MM.1S (cell line): ENCODE data around the gene OR6F1.
"Not testable (repeated sequence)": the region's sequence is repeated elsewhere in the genome, so short reads cannot be mapped to it uniquely, and the experiment has no call there.

ENCODE experiments used
- DNase-seq: peaks from one replicate; pipeline ENCODE4 v3.0.0-alpha.2; 2015
- H2AFZ ChIP-seq: fragments of 300-600 bp; sonication (generic); 2 replicates; pipeline ENCODE4 v1.6.0; 2016; ENCODE audit warnings: antibody characterized with exemption, low read length
- H3F3A ChIP-seq: fragments of 300-600 bp; sonication (generic); 2 replicates; pipeline ENCODE4 v1.6.1; 2016; ENCODE audit warnings: mild to moderate bottlenecking, antibody characterized with exemption, low read length, moderate library complexity, mixed read lengths; ENCODE audit not compliant: insufficient read depth
- H3K27ac ChIP-seq: fragments of 300-600 bp; sonication (generic); 2 replicates; pipeline ENCODE4 v1.5.1; 2016; ENCODE audit warnings: mild to moderate bottlenecking, low read length
- H3K27me3 ChIP-seq: fragments of 300-600 bp; sonication (generic); replicated peaks from 2 replicates; pipeline ENCODE4 v1.6.0; 2016; ENCODE audit warnings: low read length; ENCODE audit not compliant: insufficient read depth
- H3K36me3 ChIP-seq: fragments of 300-600 bp; sonication (generic); replicated peaks from 2 replicates; pipeline ENCODE4 v1.6.1; 2016; ENCODE audit warnings: mild to moderate bottlenecking, low read length, mixed read lengths; ENCODE audit not compliant: insufficient read depth
- H3K4me1 ChIP-seq: fragments of 300-600 bp; sonication (generic); 2 replicates; pipeline ENCODE4 v1.6.1; 2016; ENCODE audit warnings: low read length, mixed read lengths
- H3K4me2 ChIP-seq: fragments of 300-600 bp; sonication (generic); 2 replicates; pipeline ENCODE4 v1.6.0; 2016; ENCODE audit warnings: low read depth, low read length
- H3K4me3 ChIP-seq: fragments of 300-600 bp; sonication (generic); 2 replicates; pipeline ENCODE4 v1.5.1; 2016; ENCODE audit warnings: low read length, mixed read lengths
- H3K79me2 ChIP-seq: fragments of 300-600 bp; sonication (generic); 2 replicates; pipeline ENCODE4 v1.6.1; 2016; ENCODE audit warnings: mixed run types, low read length, mixed read lengths
- H3K9ac ChIP-seq: fragments of 300-600 bp; sonication (generic); 2 replicates; pipeline ENCODE4 v1.6.1; 2016; ENCODE audit warnings: low read length, mixed read lengths
- H3K9me2 ChIP-seq: fragments of 300-600 bp; sonication (generic); replicated peaks from 2 replicates; pipeline ENCODE4 v1.6.1; 2016; ENCODE audit warnings: mild to moderate bottlenecking, low read length, mixed read lengths; ENCODE audit not compliant: insufficient read depth
- H3K9me3 ChIP-seq: fragments of 300-600 bp; sonication (generic); replicated peaks from 2 replicates; pipeline ENCODE4 v1.6.1; 2016; ENCODE audit warnings: mild to moderate bottlenecking, low read length, mixed read lengths; ENCODE audit not compliant: insufficient read depth
- H4K20me1 ChIP-seq: fragments of 300-600 bp; sonication (generic); 2 replicates; pipeline ENCODE4 v1.6.1; 2016; ENCODE audit warnings: mild to moderate bottlenecking, low read length, moderate library complexity, mixed read lengths; ENCODE audit not compliant: insufficient read depth
- CTCF ChIP-seq: fragments of 300-600 bp; sonication (generic); IDR thresholded peaks from 2 replicates; pipeline ENCODE4 v1.5.1; 2016; ENCODE audit warnings: antibody characterized with exemption, low read length, mixed read lengths
- EZH2 ChIP-seq: fragments of 300-600 bp; sonication (generic); optimal IDR thresholded peaks from 2 replicates; pipeline ENCODE3; 2017; ENCODE audit warnings: low read depth, mild to moderate bottlenecking, antibody characterized with exemption, low read length, mixed read lengths
- EZH2phosphoT487 ChIP-seq: fragments of 300-600 bp; sonication (generic); IDR thresholded peaks from 2 replicates; pipeline ENCODE4 v1.6.1; 2018; ENCODE audit warnings: antibody characterized with exemption, low read length

OR6F1 gene

GRCh38 chr1:247748041-247748440 is 31.6 kb upstream of the OR6F1 start, which contains the start of gene OR14A2:
TSS of gene OR14A2 (minus strand) at chr1:247748141.
- Histone ChIP-seq H3K79me2 (no peaks in the 10 kb centered on the region), H3K4me1 (no peaks in the 10 kb centered on the region), H3K27ac (no peak within 1 kb of the TSS), H3K4me3 (no peak within 1 kb of the TSS), H3F3A (no peaks in the 10 kb centered on the region), H3K9me3 (no peaks in the 10 kb centered on the region), H3K27me3 (no peaks in the 10 kb centered on the region), H3K9me2 (no peaks in the 10 kb centered on the region), H2AFZ (no peak within 1 kb of the TSS), H3K36me3 (no peaks in the 10 kb centered on the region), H3K9ac (no peak within 1 kb of the TSS), H4K20me1 (no peaks in the 10 kb centered on the region), H3K4me2 (no peak within 1 kb of the TSS)
- TF ChIP-seq EZH2phosphoT487 (no peak), EZH2 (no peak), CTCF (no peak)
- DNase-seq: no peak

GRCh38 chr1:247747616-247748015 is 31.2 kb upstream of the OR6F1 start:
- Histone ChIP-seq H3K9me2 (no peaks in the 10 kb centered on the region), H2AFZ (no peak overlapping the region), H3K79me2 (no peaks in the 10 kb centered on the region), H3F3A (no peaks in the 10 kb centered on the region), H3K4me2 (no peak overlapping the region), H3K4me3 (no peak overlapping the region), H3K9ac (no peak overlapping the region), H3K4me1 (no peaks in the 10 kb centered on the region), H3K27ac (no peak overlapping the region), H3K27me3 (no peaks in the 10 kb centered on the region), H4K20me1 (no peaks in the 10 kb centered on the region), H3K36me3 (no peaks in the 10 kb centered on the region), H3K9me3 (no peaks in the 10 kb centered on the region)
- DNase-seq: no peak
- TF ChIP-seq CTCF: no peak
- no peak for TF ChIP-seq EZH2phosphoT487
- no peak for TF ChIP-seq EZH2

GRCh38 chr1:247746391-247746935 is 30.0 kb upstream of the OR6F1 start:
- no peaks in the 10 kb centered on the region for H3K79me2 ChIP-seq
- H3K4me1 ChIP-seq: no peaks in the 10 kb centered on the region
- H3K9ac ChIP-seq: no peak overlapping the region
- no peaks in the 10 kb centered on the region for H3K36me3 ChIP-seq
- no peak overlapping the region for H2AFZ ChIP-seq
- H3K4me3 ChIP-seq: no peak overlapping the region
- no peak overlapping the region for H3K27ac ChIP-seq
- no peaks in the 10 kb centered on the region for H3F3A ChIP-seq
- H3K9me2 ChIP-seq: no peaks in the 10 kb centered on the region
- TF ChIP-seq EZH2phosphoT487: no peak
- no peak for TF ChIP-seq EZH2
- TF ChIP-seq CTCF: no peak
- H3K9me3 ChIP-seq: no peaks in the 10 kb centered on the region
- H3K27me3 ChIP-seq: no peaks in the 10 kb centered on the region
- no peak overlapping the region for H3K4me2 ChIP-seq
- DNase-seq: no peak
- no peaks in the 10 kb centered on the region for H4K20me1 ChIP-seq

DNA sequence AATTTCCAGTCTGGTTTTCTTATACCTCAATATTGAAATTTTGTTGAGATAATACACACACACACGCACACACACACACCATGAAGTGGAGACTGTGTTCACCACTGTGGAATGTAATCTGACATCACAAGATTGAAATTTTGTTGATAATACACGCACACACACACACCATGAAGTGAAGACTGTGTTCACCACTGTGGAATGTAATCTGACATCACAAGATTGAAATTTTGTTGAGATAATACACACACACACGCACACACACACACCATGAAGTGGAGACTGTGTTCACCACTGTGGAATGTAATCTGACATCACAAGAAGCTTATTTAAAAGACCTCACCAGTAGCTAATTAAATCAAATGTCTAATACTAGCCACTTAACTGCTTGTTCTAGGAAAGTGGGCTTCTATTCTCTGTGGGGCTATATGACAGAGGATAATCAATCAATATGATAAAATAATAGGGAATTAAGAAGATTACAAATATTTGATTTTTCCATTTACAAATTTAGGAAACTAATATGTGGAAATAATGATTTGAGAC is 25.8 kb upstream of the OR6F1 start:
- H3K4me1 ChIP-seq, H3K4me2 ChIP-seq, H2AFZ ChIP-seq, H3F3A ChIP-seq, H3K27ac ChIP-seq, H4K20me1 ChIP-seq, H3K9ac ChIP-seq, H3K4me3 ChIP-seq, H3K79me2 ChIP-seq, H3K9me3 ChIP-seq, H3K27me3 ChIP-seq, H3K9me2 ChIP-seq, DNase-seq, H3K36me3 ChIP-seq: not testable (repeated sequence)
